ENCODE measurements around the gene CDH2. TPM values are rescaled to one million over a fixed set of nuclear protein-coding genes. Genes with fewer than 3 reads are reported as not detected.
A peak's percentile ranks its signal among the peaks of the same experiment; 100 is the strongest.

The CDH2 gene
- polyA plus RNA-seq, 1 donor (not counting 4 experiments of a cell fraction or from before 2014, with no cell fraction given): 0.46 TPM

GRCh38 chr18:28204154-28204553 is 27.2 kb upstream of the CDH2 start:
- no peak for TF ChIP-seq EZH2 (IDR thresholded peaks at IDR 0.05; ENCODE audit: low read length)
- TF ChIP-seq, protein P1, sequence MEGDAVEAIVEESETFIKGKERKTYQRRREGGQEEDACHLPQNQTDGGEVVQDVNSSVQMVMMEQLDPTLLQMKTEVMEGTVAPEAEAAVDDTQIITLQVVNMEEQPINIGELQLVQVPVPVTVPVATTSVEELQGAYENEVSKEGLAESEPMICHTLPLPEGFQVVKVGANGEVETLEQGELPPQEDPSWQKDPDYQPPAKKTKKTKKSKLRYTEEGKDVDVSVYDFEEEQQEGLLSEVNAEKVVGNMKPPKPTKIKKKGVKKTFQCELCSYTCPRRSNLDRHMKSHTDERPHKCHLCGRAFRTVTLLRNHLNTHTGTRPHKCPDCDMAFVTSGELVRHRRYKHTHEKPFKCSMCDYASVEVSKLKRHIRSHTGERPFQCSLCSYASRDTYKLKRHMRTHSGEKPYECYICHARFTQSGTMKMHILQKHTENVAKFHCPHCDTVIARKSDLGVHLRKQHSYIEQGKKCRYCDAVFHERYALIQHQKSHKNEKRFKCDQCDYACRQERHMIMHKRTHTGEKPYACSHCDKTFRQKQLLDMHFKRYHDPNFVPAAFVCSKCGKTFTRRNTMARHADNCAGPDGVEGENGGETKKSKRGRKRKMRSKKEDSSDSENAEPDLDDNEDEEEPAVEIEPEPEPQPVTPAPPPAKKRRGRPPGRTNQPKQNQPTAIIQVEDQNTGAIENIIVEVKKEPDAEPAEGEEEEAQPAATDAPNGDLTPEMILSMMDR (optimal IDR thresholded peaks at IDR 0.05 in 1 of 3, IDR thresholded peaks at IDR 0.05 in 1 of 3, conservative IDR thresholded peaks at IDR 0.05 in 1 of 3; ENCODE audit: extremely low read depth in 1 of 3, insufficient read depth in 2 of 3, low read length in 3 of 3): no peak
- Histone ChIP-seq H3K36me3 (ENCODE audit: control insufficient read depth in 2 of 2, extremely low read depth in 1 of 2, insufficient read depth in 2 of 2, low read length in 2 of 2) (no peaks in the 10 kb centered on the region), H3K9me1 (ENCODE audit: control insufficient read depth, extremely low read depth, insufficient read depth, low read length) (no peaks in the 10 kb centered on the region), H3K4me1 (ENCODE audit: control insufficient read depth, extremely low read depth, insufficient read depth, low read length) (peaks cover 15% of the 10 kb centered on the region), H4K20me1 (ENCODE audit: control insufficient read depth, extremely low read depth, insufficient read depth, low read length) (no peaks in the 10 kb centered on the region), H3K9ac (ENCODE audit: control insufficient read depth, extremely low read depth, insufficient read depth, low read length) (no peak overlapping the region), H2AFZ (ENCODE audit: control insufficient read depth, low read length) (peak overlapping the region; percentile 71), H3K27ac (ENCODE audit: control insufficient read depth, insufficient read depth, low read length) (peak overlapping the region; percentile 22), H3K79me2 (ENCODE audit: control insufficient read depth, insufficient read depth, low read length) (no peaks in the 10 kb centered on the region), H3K9me3 (ENCODE audit: control insufficient read depth, low read depth, low read length) (no peaks in the 10 kb centered on the region), H3K4me2 (ENCODE audit: control insufficient read depth, extremely low read depth, insufficient read depth, low read depth, low read length) (peak overlapping the region; percentile 58), H3K4me3 (ENCODE audit: control insufficient read depth in 2 of 3, extremely low read depth in 1 of 3, insufficient read depth in 2 of 3, low read depth in 1 of 3, low read length in 3 of 3) (no peak overlapping the region), H3K27me3 (ENCODE audit: control insufficient read depth, extremely low read depth, insufficient read depth, low read length) (no peaks in the 10 kb centered on the region)
- dilution Hi-C loops (cut with MboI; ENCODE audit: extremely low pct_ligation_motif_present, low sequenced_read_pairs): no loop called here
- DNase-seq (ENCODE audit: low read depth, low spot score) (peak; percentile 28), FAIRE-seq (no peak)

DNA sequence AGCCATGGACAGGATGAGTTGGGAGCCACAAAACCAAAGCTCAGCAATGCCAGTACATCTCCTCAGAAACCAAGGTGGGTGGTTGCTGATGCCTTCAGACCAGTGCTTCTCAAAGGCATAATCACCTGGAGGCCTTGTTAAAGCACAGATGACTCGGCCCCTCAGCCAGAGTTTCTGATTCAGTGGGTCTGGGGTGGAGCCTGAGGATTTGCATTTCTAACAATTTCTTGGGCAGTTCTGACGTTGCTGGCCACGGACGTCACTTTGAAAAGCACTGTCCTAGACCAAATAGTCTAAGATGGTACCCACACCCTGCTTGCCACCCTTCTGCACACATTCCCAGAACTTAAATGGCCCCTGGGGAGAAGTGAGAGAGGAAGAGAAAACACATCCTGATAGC is 24.1 kb upstream of the CDH2 start:
- H3K4me2 ChIP-seq (ENCODE audit: control insufficient read depth, extremely low read depth, insufficient read depth, low read depth, low read length): no peak overlapping the region
- dilution Hi-C loops (cut with MboI; ENCODE audit: extremely low pct_ligation_motif_present, low sequenced_read_pairs): no loop called here
- H3K4me1 ChIP-seq (ENCODE audit: control insufficient read depth, extremely low read depth, insufficient read depth, low read length): peaks cover 15% of the 10 kb centered on the region
- FAIRE-seq: no peak
- H3K4me3 ChIP-seq (ENCODE audit: control insufficient read depth in 2 of 3, extremely low read depth in 1 of 3, insufficient read depth in 2 of 3, low read depth in 1 of 3, low read length in 3 of 3): no peak overlapping the region
- TF ChIP-seq, protein P1 (optimal IDR thresholded peaks at IDR 0.05 in 1 of 3, IDR thresholded peaks at IDR 0.05 in 1 of 3, conservative IDR thresholded peaks at IDR 0.05 in 1 of 3; ENCODE audit: extremely low read depth in 1 of 3, insufficient read depth in 2 of 3, low read length in 3 of 3): no peak
- TF ChIP-seq EZH2 (IDR thresholded peaks at IDR 0.05; ENCODE audit: low read length): no peak
- no peaks in the 10 kb centered on the region for H3K36me3 ChIP-seq (ENCODE audit: control insufficient read depth in 2 of 2, extremely low read depth in 1 of 2, insufficient read depth in 2 of 2, low read length in 2 of 2)
- no peak overlapping the region for H2AFZ ChIP-seq (ENCODE audit: control insufficient read depth, low read length)
- no peaks in the 10 kb centered on the region for H3K9me3 ChIP-seq (ENCODE audit: control insufficient read depth, low read depth, low read length)
- H3K27ac ChIP-seq (ENCODE audit: control insufficient read depth, insufficient read depth, low read length): no peak overlapping the region
- H3K27me3 ChIP-seq (ENCODE audit: control insufficient read depth, extremely low read depth, insufficient read depth, low read length): no peaks in the 10 kb centered on the region
- no peaks in the 10 kb centered on the region for H3K79me2 ChIP-seq (ENCODE audit: control insufficient read depth, insufficient read depth, low read length)
- H4K20me1 ChIP-seq (ENCODE audit: control insufficient read depth, extremely low read depth, insufficient read depth, low read length): no peaks in the 10 kb centered on the region
- no peaks in the 10 kb centered on the region for H3K9me1 ChIP-seq (ENCODE audit: control insufficient read depth, extremely low read depth, insufficient read depth, low read length)
- DNase-seq (ENCODE audit: low read depth, low spot score): no peak
- no peak overlapping the region for H3K9ac ChIP-seq (ENCODE audit: control insufficient read depth, extremely low read depth, insufficient read depth, low read length)

Data from keratinocyte (primary cell).